Globus pallidus (tissue), 1 donor: ENCODE data around the gene LTC4S.
"Not testable (repeated sequence)": the region's sequence is repeated elsewhere in the genome, so short reads cannot be mapped to it uniquely, and the experiment has no call there.

Experiments used
- DNase-seq: peaks from one replicate; pipeline ENCODE4 v3.0.0-alpha.2; 2015; ENCODE audit warnings: low spot score

LTC4S gene

GRCh38 chr5:179769796-179770195 lies 24.0 kb upstream of the LTC4S start:
- no peak for DNase-seq

- no peak for DNase-seq
Observed at GRCh38 chr5:179771311-179771895, 22.4 kb upstream of the LTC4S start.

- no peak for DNase-seq
Observed at GRCh38 chr5:179772351-179772750, 21.4 kb upstream of the LTC4S start.

GRCh38 chr5:179773686-179774040 lies 20.1 kb upstream of the LTC4S start:
- DNase-seq = no peak

- DNase-seq = no peak
Observed at GRCh38 chr5:179774442-179774841, 19.3 kb upstream of the LTC4S start.

- DNase-seq = no peak
Observed at GRCh38 chr5:179776411-179776938, 17.3 kb upstream of the LTC4S start.

GRCh38 chr5:179777456-179777855 lies 16.3 kb upstream of the LTC4S start:
- DNase-seq = no peak

GRCh38 chr5:179777909-179778308 lies 15.9 kb upstream of the LTC4S start:
- no peak for DNase-seq

GRCh38 chr5:179778591-179778990 lies 15.2 kb upstream of the LTC4S start:
- DNase-seq = no peak

- DNase-seq = no peak
Observed at GRCh38 chr5:179779826-179780225, 14.0 kb upstream of the LTC4S start.

GRCh38 chr5:179780362-179780761 lies 13.4 kb upstream of the LTC4S start:
- DNase-seq = no peak

- DNase-seq = no peak
Observed at GRCh38 chr5:179781846-179782245, 11.9 kb upstream of the LTC4S start.

GRCh38 chr5:179783128-179783527 lies 10.7 kb upstream of the LTC4S start:
- no peak for DNase-seq

- DNase-seq = no peak
Observed at GRCh38 chr5:179786861-179787260, 6.9 kb upstream of the LTC4S start.

GRCh38 chr5:179788193-179788854 lies 5.5 kb upstream of the LTC4S start:
- DNase-seq = no peak

- DNase-seq = not testable (repeated sequence)
Observed at GRCh38 chr5:179789278-179789677, 4.5 kb upstream of the LTC4S start.

GRCh38 chr5:179791881-179792611 lies 1.7 kb upstream of the LTC4S start:
- DNase-seq = no peak

GRCh38 chr5:179792612-179793467 lies 946 bp upstream of the LTC4S start:
- DNase-seq = no peak

GRCh38 chr5:179794171-179794570 lies 385 bp downstream of the LTC4S start:
- no peak for DNase-seq

- no peak for DNase-seq
Observed at GRCh38 chr5:179794575-179794974, 789 bp downstream of the LTC4S start.

GRCh38 chr5:179795049-179795862 lies 1.5 kb downstream of the LTC4S start:
- DNase-seq = no peak
